ENCODE measurements around the gene GBF1. TPM values are rescaled to one million over a fixed set of nuclear protein-coding genes. Genes with fewer than 3 reads are reported as not detected.

GBF1 gene
- total RNA-seq, 4 donors from 2014 or later, result 73.4 to 98.5 (median 95.8) TPM

DNA sequence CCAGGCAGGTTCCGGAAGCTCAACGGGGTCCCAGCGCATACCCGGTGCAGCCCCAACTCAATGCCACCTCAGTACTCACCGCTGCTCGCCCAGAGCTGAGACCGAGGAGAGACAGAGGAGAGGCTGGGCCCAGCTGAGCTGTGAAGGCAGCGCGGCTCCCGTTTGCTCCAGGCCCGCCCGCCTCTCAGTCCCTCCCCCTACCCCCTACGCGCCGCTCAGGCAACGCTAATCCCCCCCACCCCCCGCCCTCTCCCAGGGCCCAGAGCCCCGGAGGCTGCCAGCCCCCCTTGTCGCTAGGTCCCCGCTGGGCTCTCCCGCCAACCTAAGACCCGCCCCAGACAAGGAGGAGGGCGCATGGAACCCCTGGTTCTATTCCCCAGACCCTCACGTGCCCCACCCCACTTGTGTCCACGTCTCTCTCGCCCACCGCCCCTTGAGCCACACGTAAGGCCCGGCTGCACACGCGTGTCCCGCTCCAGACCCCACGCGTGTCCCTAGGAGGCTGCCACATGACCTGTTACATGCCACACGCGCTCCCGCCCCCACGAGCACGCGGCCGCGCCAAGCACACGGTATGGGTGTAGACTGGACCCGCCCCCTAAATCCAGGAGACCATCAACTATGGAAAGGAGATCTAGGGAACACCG is 173.4 kb downstream of the GBF1 start, which contains the start of gene PSD:
Gene PSD (minus strand): TSS at position 164 of the 647 bp plus-strand sequence. CDS start 1,747 bp downstream, outside the sequence.
- Histone ChIP-seq H3K9me3 (no peaks in the 10 kb centered on the region), H3K4me3 (peak within 1 kb of the TSS; percentile 75 to 99 (median 90)), H3K4me1 (peaks cover 0 to 36% (median 26%) of the 10 kb centered on the region in 4 donors), H3K27me3 (peaks cover 0 to 4% of the 10 kb centered on the region in 2 donors), H3K36me3 (peaks cover 0 to 9% (median 0%) of the 10 kb centered on the region in 3 donors), H3K27ac (no peak within 1 kb of the TSS)
- no peak for TF ChIP-seq POLR2A (IDR thresholded peaks at IDR 0.05)
- DNase-seq, result no peak

DNA sequence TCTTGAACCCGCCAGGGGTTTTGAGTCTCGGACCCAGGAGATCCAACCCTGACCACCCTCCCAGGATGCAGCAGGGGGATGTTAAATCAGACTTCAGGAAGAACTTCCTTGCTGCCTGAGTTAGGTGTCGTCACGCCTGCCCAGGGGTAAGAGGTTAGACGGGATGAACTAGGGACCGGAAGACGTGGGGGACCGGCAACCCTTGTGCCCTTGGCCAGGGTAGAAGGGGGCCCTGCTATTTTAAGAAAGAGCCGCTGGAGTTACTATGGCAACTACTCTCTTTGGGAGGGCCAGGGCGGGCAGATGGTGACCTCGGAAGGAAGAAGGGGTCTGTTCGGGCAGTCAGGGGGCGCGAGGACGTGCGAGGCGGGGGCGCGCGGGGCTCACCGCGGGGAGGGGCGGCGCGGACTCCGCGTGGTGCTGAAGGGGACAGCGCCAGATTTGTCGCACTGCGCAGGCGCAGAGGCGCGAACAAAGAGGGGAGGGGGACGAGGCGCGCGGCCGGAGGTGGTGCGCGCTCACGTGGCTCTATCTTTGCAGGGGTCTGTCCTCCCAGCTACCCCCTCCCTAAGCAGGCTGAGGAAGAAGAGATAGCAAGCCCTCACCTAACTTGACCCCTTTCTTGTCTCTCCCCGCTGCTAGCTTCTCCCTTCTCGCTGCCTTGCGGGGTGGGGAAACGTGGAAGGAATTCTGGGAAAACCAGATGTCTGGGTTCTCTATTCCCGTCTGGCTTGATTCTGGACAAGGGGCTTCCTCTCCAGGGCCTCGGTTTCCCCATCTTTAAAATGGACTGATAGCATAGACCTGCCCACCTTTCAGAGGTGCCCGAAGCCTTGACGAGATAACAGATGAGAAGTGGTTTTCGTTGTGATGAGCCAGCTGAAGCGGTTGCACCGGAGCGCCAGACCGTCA is 174.2 kb downstream of the GBF1 start:
- H3K27me3 ChIP-seq, result peaks cover 0 to 4% of the 10 kb centered on the region in 2 donors
- TF ChIP-seq POLR2A (IDR thresholded peaks at IDR 0.05), result no peak
- TF ChIP-seq, protein P1, sequence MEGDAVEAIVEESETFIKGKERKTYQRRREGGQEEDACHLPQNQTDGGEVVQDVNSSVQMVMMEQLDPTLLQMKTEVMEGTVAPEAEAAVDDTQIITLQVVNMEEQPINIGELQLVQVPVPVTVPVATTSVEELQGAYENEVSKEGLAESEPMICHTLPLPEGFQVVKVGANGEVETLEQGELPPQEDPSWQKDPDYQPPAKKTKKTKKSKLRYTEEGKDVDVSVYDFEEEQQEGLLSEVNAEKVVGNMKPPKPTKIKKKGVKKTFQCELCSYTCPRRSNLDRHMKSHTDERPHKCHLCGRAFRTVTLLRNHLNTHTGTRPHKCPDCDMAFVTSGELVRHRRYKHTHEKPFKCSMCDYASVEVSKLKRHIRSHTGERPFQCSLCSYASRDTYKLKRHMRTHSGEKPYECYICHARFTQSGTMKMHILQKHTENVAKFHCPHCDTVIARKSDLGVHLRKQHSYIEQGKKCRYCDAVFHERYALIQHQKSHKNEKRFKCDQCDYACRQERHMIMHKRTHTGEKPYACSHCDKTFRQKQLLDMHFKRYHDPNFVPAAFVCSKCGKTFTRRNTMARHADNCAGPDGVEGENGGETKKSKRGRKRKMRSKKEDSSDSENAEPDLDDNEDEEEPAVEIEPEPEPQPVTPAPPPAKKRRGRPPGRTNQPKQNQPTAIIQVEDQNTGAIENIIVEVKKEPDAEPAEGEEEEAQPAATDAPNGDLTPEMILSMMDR (IDR thresholded peaks at IDR 0.05), result no peak
- H3K4me3 ChIP-seq, result peak overlapping the region; percentile 75 to 99 (median 90)
- DNase-seq, result peak; percentile 35 to 71 (median 69)
- peak overlapping the region in 2 of 4 donors; percentile 92 to 94 for H3K27ac ChIP-seq
- H3K9me3 ChIP-seq, result no peaks in the 10 kb centered on the region
- H3K36me3 ChIP-seq, result peaks cover 0 to 17% (median 0%) of the 10 kb centered on the region in 3 donors
- H3K4me1 ChIP-seq, result peaks cover 0 to 41% (median 26%) of the 10 kb centered on the region in 4 donors

DNA sequence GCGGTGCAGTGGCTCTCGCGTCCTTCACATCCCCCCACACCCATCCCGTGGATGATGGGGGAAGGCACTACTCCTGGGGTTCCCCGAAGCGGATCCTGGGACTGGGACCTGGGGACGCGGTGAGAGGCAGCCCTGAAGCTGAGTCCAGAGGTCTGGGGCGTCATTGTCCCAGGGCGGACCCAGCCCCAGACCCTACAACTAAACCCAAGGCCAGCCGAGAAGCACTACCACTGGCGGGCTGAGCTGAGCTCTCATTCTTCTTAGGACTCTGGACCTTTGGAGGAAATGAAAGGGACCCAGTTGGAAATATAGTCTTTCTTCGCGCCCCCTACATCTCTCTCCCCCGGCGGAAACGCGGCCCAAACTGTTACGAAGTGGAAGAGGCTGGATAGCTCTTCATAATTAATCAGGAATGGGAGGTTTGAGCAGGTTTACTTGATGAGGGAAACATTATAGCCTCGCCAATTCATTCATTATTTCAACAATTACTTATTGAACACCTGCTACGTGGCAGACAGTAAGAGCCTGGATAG is 174.9 kb downstream of the GBF1 start:
- TF ChIP-seq, protein P1 (IDR thresholded peaks at IDR 0.05), result no peak
- TF ChIP-seq POLR2A (IDR thresholded peaks at IDR 0.05), result no peak
- H3K4me1 ChIP-seq, result peaks cover 0 to 41% (median 26%) of the 10 kb centered on the region in 4 donors

DNA sequence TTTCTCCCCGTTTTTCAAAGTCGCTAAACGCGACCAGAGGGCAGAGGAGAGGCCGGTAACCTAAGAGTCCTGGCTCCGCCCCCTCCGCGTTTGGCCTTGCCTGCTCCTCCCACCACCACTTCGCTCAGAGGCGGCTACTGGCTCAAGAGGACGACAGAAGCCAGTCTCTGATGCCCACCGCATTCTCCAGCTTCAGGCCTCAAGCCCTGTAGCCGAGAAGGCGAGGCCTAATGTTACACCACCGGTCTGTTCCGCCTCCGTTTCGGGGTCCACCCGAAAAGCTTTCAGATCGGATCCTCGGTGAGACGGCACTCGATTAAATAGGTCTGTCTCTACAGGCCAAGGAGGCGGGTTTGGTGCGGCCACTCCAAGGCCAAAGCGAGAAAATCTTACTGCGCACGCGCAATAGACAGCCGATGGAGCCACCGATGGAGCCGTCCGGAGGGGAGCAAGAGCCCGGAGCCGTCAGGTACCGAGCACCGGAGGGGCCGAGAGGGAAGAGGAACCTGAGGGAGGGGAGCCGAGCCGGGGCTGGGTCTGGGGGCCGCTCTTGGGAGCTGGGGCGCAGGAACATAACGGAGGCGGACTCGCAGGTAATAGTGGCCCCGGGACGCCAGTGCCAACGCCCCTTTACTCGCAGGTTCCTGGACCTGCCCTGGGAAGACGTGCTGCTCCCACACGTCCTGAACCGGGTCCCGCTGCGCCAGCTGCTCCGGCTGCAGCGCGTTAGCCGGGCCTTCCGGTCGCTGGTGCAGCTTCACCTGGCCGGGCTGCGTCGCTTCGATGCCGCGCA is 175.6 kb downstream of the GBF1 start, which contains the start of gene FBXL15:
Gene FBXL15 (plus strand): TSS at position 123 of the 793 bp plus-strand sequence. CDS start 294 bp downstream, at position 417.
- peak; percentile 36 to 48 for TF ChIP-seq POLR2A (IDR thresholded peaks at IDR 0.05)
- TF ChIP-seq, protein P1 (IDR thresholded peaks at IDR 0.05), result peak in 2 of 6 experiments; percentile 15 to 47
- Histone ChIP-seq H3K27me3 (peaks cover 0 to 4% of the 10 kb centered on the region in 2 donors), H3K4me1 (peaks cover 0 to 41% (median 26%) of the 10 kb centered on the region in 4 donors), H3K36me3 (peaks cover 0 to 21% (median 0%) of the 10 kb centered on the region in 3 donors), H3K4me3 (peak within 1 kb of the TSS; percentile 75 to 99 (median 90)), H3K27ac (peak within 1 kb of the TSS; percentile 85 to 96 (median 93)), H3K9me3 (no peaks in the 10 kb centered on the region)
- DNase-seq, result peak; percentile 95 to 98 (median 96)

More for the DNA sequence above, 174.9 kb downstream of the GBF1 start:
- Histone ChIP-seq H3K27me3 (peaks cover 0 to 4% of the 10 kb centered on the region in 2 donors), H3K36me3 (peaks cover 0 to 21% (median 0%) of the 10 kb centered on the region in 3 donors), H3K9me3 (no peaks in the 10 kb centered on the region), H3K27ac (peak overlapping the region; percentile 85 to 96 (median 93)), H3K4me3 (peak overlapping the region; percentile 75 to 99 (median 90))
- peak in 1 of 3 donors; percentile 47 for DNase-seq

DNA sequence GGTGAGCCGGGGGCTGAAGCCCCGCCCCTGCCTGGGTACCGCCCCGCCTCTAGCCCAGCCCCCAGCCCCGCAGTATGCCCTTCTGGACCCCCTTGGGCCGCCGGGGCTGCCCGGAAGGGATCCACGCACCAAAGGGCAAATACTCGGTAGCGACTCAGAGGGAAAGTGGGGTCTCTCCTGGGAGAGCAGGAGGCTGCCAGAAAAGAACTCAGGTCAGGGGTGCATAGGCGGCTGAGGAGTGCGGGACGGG is 176.1 kb downstream of the GBF1 start:
- peaks cover 0 to 21% (median 0%) of the 10 kb centered on the region in 3 donors for H3K36me3 ChIP-seq
- H3K9me3 ChIP-seq, result no peaks in the 10 kb centered on the region
- no peak for DNase-seq
- peak overlapping the region; percentile 75 to 99 (median 90) for H3K4me3 ChIP-seq
- H3K4me1 ChIP-seq, result peaks cover 0 to 41% (median 26%) of the 10 kb centered on the region in 4 donors
- TF ChIP-seq, protein P1 (IDR thresholded peaks at IDR 0.05), result no peak
- TF ChIP-seq POLR2A (IDR thresholded peaks at IDR 0.05), result peak in 1 of 2 donors; percentile 7
- peaks cover 0 to 4% of the 10 kb centered on the region in 2 donors for H3K27me3 ChIP-seq
- H3K27ac ChIP-seq, result peak overlapping the region; percentile 85 to 96 (median 93)

Data from Peyer's patch (tissue), 4 donors.